NCI-H748 (cell line): ENCODE data around the gene CCDC57.

Source experiments
- DNase-seq: peaks from one replicate; lab custom pipeline; 2025; ENCODE audit not compliant: unreplicated experiment; lab: John Stamatoyannopoulos, UW

The CCDC57 gene

GRCh38 chr17:82064433-82065192 is 148.0 kb downstream of the CCDC57 start:
- peak; percentile 63 for DNase-seq

GRCh38 chr17:82063424-82064415 is 148.9 kb downstream of the CCDC57 start:
- no peak for DNase-seq

- DNase-seq = no peak
Measured at GRCh38 chr17:82062984-82063368, 149.7 kb downstream of the CCDC57 start.

- DNase-seq = no peak
Measured at GRCh38 chr17:82062076-82062983, 150.3 kb downstream of the CCDC57 start.

- no peak for DNase-seq
Measured at GRCh38 chr17:82061047-82061925, 151.4 kb downstream of the CCDC57 start.

GRCh38 chr17:82060614-82061013 is 152.0 kb downstream of the CCDC57 start:
- no peak for DNase-seq

GRCh38 chr17:82060001-82060380 is 152.7 kb downstream of the CCDC57 start:
- no peak for DNase-seq

- no peak for DNase-seq
Measured at GRCh38 chr17:82059272-82060000, 153.2 kb downstream of the CCDC57 start.

- DNase-seq = no peak
Measured at GRCh38 chr17:82058855-82059249, 153.8 kb downstream of the CCDC57 start.

- DNase-seq = no peak
Measured at GRCh38 chr17:82058230-82058854, 154.3 kb downstream of the CCDC57 start.

- no peak for DNase-seq
Measured at GRCh38 chr17:82056729-82057621, 155.7 kb downstream of the CCDC57 start.

- DNase-seq = no peak
Measured at GRCh38 chr17:82055965-82056728, 156.5 kb downstream of the CCDC57 start.

- no peak for DNase-seq
Measured at GRCh38 chr17:82055023-82055964, 157.3 kb downstream of the CCDC57 start.

- no peak for DNase-seq
Measured at GRCh38 chr17:82054351-82055022, 158.2 kb downstream of the CCDC57 start.

- DNase-seq = no peak
Measured at GRCh38 chr17:82053556-82054263, 158.9 kb downstream of the CCDC57 start.
